ENCODE measurements around the gene CTDSPL.
A peak's percentile ranks its signal among the peaks of the same experiment; 100 is the strongest.

CTDSPL gene

GRCh38 chr3:37957539-37957936 is 95.9 kb downstream of the CTDSPL start (continued):
- no peak for TF ChIP-seq ZNF214 (tag by site-specific recombination; IDR thresholded peaks at IDR 0.05; ENCODE audit: borderline replicate concordance)

- CTCF ChIA-PET, result interaction anchor here (1.0 to 7.0 kb wide), 2 partner anchors 13 to 106 kb away, joined by 4 to 36 read pairs; no protein-coding TSS in a partner anchor
- TF ChIP-seq ZNF366 (tag by site-specific recombination; conservative IDR thresholded peaks at IDR 0.05) (no peak), ZNF518A (tag by site-specific recombination; conservative IDR thresholded peaks at IDR 0.05; ENCODE audit: low read depth) (no peak), YY2 (tag by site-specific recombination; IDR thresholded peaks at IDR 0.05) (no peak), ZNF23 (tag by site-specific recombination; IDR thresholded peaks at IDR 0.05; ENCODE audit: borderline replicate concordance) (no peak), HOXC10 (CRISPR knock-in tag; IDR thresholded peaks at IDR 0.05) (no peak), ZNF416 (tag by site-specific recombination; IDR thresholded peaks at IDR 0.05) (no peak), ZNF664 (tag by site-specific recombination; IDR thresholded peaks at IDR 0.05) (no peak), ZNF404 (tag by site-specific recombination; IDR thresholded peaks at IDR 0.05) (no peak), ZNF248 (tag by site-specific recombination; IDR thresholded peaks at IDR 0.05) (no peak)
- TF ChIP-seq, protein P1, sequence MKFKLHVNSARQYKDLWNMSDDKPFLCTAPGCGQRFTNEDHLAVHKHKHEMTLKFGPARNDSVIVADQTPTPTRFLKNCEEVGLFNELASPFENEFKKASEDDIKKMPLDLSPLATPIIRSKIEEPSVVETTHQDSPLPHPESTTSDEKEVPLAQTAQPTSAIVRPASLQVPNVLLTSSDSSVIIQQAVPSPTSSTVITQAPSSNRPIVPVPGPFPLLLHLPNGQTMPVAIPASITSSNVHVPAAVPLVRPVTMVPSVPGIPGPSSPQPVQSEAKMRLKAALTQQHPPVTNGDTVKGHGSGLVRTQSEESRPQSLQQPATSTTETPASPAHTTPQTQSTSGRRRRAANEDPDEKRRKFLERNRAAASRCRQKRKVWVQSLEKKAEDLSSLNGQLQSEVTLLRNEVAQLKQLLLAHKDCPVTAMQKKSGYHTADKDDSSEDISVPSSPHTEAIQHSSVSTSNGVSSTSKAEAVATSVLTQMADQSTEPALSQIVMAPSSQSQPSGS (tag by site-specific recombination; IDR thresholded peaks at IDR 0.05; ENCODE audit: low read depth), result no peak
- TF ChIP-seq, protein P2, sequence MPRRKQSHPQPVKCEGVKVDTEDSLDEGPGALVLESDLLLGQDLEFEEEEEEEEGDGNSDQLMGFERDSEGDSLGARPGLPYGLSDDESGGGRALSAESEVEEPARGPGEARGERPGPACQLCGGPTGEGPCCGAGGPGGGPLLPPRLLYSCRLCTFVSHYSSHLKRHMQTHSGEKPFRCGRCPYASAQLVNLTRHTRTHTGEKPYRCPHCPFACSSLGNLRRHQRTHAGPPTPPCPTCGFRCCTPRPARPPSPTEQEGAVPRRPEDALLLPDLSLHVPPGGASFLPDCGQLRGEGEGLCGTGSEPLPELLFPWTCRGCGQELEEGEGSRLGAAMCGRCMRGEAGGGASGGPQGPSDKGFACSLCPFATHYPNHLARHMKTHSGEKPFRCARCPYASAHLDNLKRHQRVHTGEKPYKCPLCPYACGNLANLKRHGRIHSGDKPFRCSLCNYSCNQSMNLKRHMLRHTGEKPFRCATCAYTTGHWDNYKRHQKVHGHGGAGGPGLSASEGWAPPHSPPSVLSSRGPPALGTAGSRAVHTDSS (tag by site-specific recombination; IDR thresholded peaks at IDR 0.05), result no peak
- H3K36me3 ChIP-seq (ENCODE audit: control insufficient read depth in 2 of 2, insufficient read depth in 1 of 2, low read length in 2 of 2), result no peaks in the 10 kb centered on the region
- H3K27ac ChIP-seq (ENCODE audit: extremely low read depth, low read depth, low read length), result no peak overlapping the region
- POLR2A ChIA-PET, result no interaction called here
- no peaks in the 10 kb centered on the region for H3K4me1 ChIP-seq (ENCODE audit: control insufficient read depth, insufficient read depth, low read length)
- H3K4me3 ChIP-seq (ENCODE audit: low read depth, low read length), result no peak overlapping the region
- no peaks in the 10 kb centered on the region for H3K9me3 ChIP-seq (ENCODE audit: control insufficient read depth, insufficient read depth, low read depth, low read length)
These were observed 100.1 kb downstream of the CTDSPL start for GRCh38 chr3:37961622-37962431.

DNA sequence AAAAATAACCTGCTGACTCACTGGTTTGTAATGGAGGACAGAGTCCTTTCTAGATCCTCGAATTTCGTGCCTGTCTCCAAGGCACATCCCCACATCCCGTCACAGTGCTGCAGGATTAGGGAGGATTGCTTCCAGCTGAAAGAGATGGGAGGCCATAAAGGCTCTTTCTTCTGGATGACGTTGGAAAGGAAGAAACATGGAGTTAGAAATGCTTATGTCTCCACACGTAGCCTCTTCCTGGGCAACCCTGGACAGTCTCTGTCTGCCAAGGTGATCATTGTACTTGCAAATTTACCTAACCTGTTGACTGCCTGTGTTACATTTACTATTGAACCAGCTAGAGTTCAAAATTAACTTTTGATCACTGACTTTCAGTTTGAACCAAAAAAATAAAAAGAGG is 101.3 kb downstream of the CTDSPL start:
- ChIA-PET POLR2A (no interaction called here), CTCF (interaction anchor here (0.7 to 8.1 kb wide), 3 partner anchors 11 to 409 kb away, joined by 3 to 164 read pairs (median 36); no protein-coding TSS in a partner anchor)

More for the DNA sequence above, 101.3 kb downstream of the CTDSPL start:
- no peaks in the 10 kb centered on the region for H3K4me1 ChIP-seq (ENCODE audit: control insufficient read depth, insufficient read depth, low read length)
- H3K36me3 ChIP-seq (ENCODE audit: control insufficient read depth in 2 of 2, insufficient read depth in 1 of 2, low read length in 2 of 2), result no peaks in the 10 kb centered on the region
- no peak overlapping the region for H3K27ac ChIP-seq (ENCODE audit: extremely low read depth, low read depth, low read length)
- H3K9me3 ChIP-seq (ENCODE audit: control insufficient read depth, insufficient read depth, low read depth, low read length), result no peaks in the 10 kb centered on the region
- TF ChIP-seq SCRT2 (tag by site-specific recombination; IDR thresholded peaks at IDR 0.05), result 0 out of 2 replicates have a peak, but pooled peaks have one; percentile 29
- TF ChIP-seq, protein P3, sequence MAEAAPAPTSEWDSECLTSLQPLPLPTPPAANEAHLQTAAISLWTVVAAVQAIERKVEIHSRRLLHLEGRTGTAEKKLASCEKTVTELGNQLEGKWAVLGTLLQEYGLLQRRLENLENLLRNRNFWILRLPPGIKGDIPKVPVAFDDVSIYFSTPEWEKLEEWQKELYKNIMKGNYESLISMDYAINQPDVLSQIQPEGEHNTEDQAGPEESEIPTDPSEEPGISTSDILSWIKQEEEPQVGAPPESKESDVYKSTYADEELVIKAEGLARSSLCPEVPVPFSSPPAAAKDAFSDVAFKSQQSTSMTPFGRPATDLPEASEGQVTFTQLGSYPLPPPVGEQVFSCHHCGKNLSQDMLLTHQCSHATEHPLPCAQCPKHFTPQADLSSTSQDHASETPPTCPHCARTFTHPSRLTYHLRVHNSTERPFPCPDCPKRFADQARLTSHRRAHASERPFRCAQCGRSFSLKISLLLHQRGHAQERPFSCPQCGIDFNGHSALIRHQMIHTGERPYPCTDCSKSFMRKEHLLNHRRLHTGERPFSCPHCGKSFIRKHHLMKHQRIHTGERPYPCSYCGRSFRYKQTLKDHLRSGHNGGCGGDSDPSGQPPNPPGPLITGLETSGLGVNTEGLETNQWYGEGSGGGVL (tag by site-specific recombination; IDR thresholded peaks at IDR 0.05), result no peak
- no peak overlapping the region for H3K4me3 ChIP-seq (ENCODE audit: low read depth, low read length)
